Kidney epithelial cell (primary cell): ENCODE data around the gene FEM1B. TPM values are rescaled to one million over a fixed set of nuclear protein-coding genes. Genes with fewer than 3 reads are reported as not detected.
"Not testable (repeated sequence)": the region's sequence is repeated elsewhere in the genome, so short reads cannot be mapped to it uniquely, and the experiment has no call there.

ENCODE experiments used
- DNase-seq: peaks from one replicate; pipeline ENCODE4 v3.0.0-alpha.2; 2010; ENCODE audit warnings: low read depth
- H3K27me3 ChIP-seq: 2 replicates; pipeline ENCODE4 v1.6.0; 2011; ENCODE audit warnings: low read length; ENCODE audit not compliant: control insufficient read depth, insufficient read depth
- H3K36me3 ChIP-seq: 2 replicates; pipeline ENCODE4 v1.5.1; 2011; ENCODE audit warnings: low read length; ENCODE audit not compliant: control insufficient read depth, insufficient read depth
- H3K4me3 ChIP-seq: 2 replicates; pipeline ENCODE4 v1.5.1; 2011; ENCODE audit warnings: low read depth, mild to moderate bottlenecking, control low read depth, low read length
- CTCF ChIP-seq: IDR thresholded peaks from 2 replicates; pipeline ENCODE4 v1.5.1; 2011; ENCODE audit warnings: mild to moderate bottlenecking, moderate library complexity, low read length, control low read depth, inconsistent platforms; ENCODE audit not compliant: insufficient read depth, poor library complexity, severe bottlenecking
- total RNA-seq: library from RNA; depleted of rRNA; stranded (reverse); fragments of >200 nt; gene quantifications from 2 replicates; pipeline ENCODE4 v1.2.3, GENCODE V29; 2015

FEM1B gene
- total RNA-seq, 1 donor from 2014 or later: 37.6 TPM

GRCh38 chr15:68230157-68231100 is 47.1 kb upstream of the FEM1B start:
- DNase-seq: no peak

GRCh38 chr15:68231102-68231818 is 46.3 kb upstream of the FEM1B start:
- Histone ChIP-seq H3K36me3 (no peaks in the 10 kb centered on the region), H3K27me3 (no peaks in the 10 kb centered on the region), H3K4me3 (no peak overlapping the region)
- DNase-seq: no peak
- TF ChIP-seq CTCF: no peak

More at GRCh38 chr15:68230157-68231100, 47.1 kb upstream of the FEM1B start:
- H3K4me3 ChIP-seq: peak overlapping the region; percentile 81
- TF ChIP-seq CTCF: no peak
- H3K36me3 ChIP-seq: no peaks in the 10 kb centered on the region
- H3K27me3 ChIP-seq: no peaks in the 10 kb centered on the region

GRCh38 chr15:68232449-68232848 is 45.1 kb upstream of the FEM1B start:
- H3K27me3 ChIP-seq: no peaks in the 10 kb centered on the region
- no peak for DNase-seq
- no peaks in the 10 kb centered on the region for H3K36me3 ChIP-seq
- no peak overlapping the region for H3K4me3 ChIP-seq
- no peak for TF ChIP-seq CTCF

GRCh38 chr15:68232937-68233336 is 44.6 kb upstream of the FEM1B start:
- no peak for TF ChIP-seq CTCF
- DNase-seq: no peak
- Histone ChIP-seq H3K27me3 (no peaks in the 10 kb centered on the region), H3K4me3 (no peak overlapping the region), H3K36me3 (no peaks in the 10 kb centered on the region)

- Histone ChIP-seq H3K27me3 (no peaks in the 10 kb centered on the region), H3K4me3 (no peak overlapping the region), H3K36me3 (no peaks in the 10 kb centered on the region)
- no peak for TF ChIP-seq CTCF
- no peak for DNase-seq
These were observed 43.5 kb upstream of the FEM1B start for GRCh38 chr15:68234060-68234459.

GRCh38 chr15:68234520-68234919 is 43.0 kb upstream of the FEM1B start:
- H3K36me3 ChIP-seq, H3K27me3 ChIP-seq, H3K4me3 ChIP-seq, DNase-seq: not testable (repeated sequence)
